GM23248 (cell line): ENCODE measurements around the gene TMEM106A. TPM values are rescaled to one million over a fixed set of nuclear protein-coding genes. Genes with fewer than 3 reads are reported as not detected.

Source experiments
- DNase-seq: peaks from one replicate; pipeline ENCODE4 v3.0.0-alpha.2; 2015
- H2AFZ ChIP-seq: fragments of 200-600 bp; sonication (generic); 2 replicates; pipeline ENCODE4 v1.6.1; 2016; ENCODE audit warnings: antibody characterized with exemption
- H3F3A ChIP-seq: fragments of 200-600 bp; sonication (generic); 2 replicates; pipeline ENCODE4 v1.6.1; 2016; ENCODE audit warnings: mild to moderate bottlenecking, antibody characterized with exemption, mixed run types; ENCODE audit not compliant: insufficient read depth
- H3K27ac ChIP-seq: fragments of 200-600 bp; sonication (generic); 2 replicates; pipeline ENCODE4 v1.5.1; 2016; ENCODE audit warnings: mild to moderate bottlenecking
- H3K27me3 ChIP-seq: fragments of 200-600 bp; sonication (generic); replicated peaks from 2 replicates; pipeline ENCODE4 v1.6.1; 2016; ENCODE audit warnings: mild to moderate bottlenecking; ENCODE audit not compliant: insufficient read depth
- H3K36me3 ChIP-seq: fragments of 200-600 bp; sonication (generic); 2 replicates; pipeline ENCODE4 v1.6.1; 2016; ENCODE audit warnings: low read depth, mild to moderate bottlenecking
- H3K4me1 ChIP-seq: fragments of 200-600 bp; sonication (generic); 2 replicates; pipeline ENCODE4 v1.6.1; 2016; ENCODE audit warnings: mild to moderate bottlenecking; ENCODE audit not compliant: insufficient read depth
- H3K4me2 ChIP-seq: fragments of 200-600 bp; sonication (generic); one replicate; pipeline ENCODE4 v1.6.1; 2016; ENCODE audit warnings: mild to moderate bottlenecking; ENCODE audit not compliant: unreplicated experiment
- H3K4me3 ChIP-seq: fragments of 200-600 bp; sonication (generic); 2 replicates; pipeline ENCODE4 v1.5.1; 2016; ENCODE audit warnings: mild to moderate bottlenecking
- H3K79me2 ChIP-seq: fragments of 200-600 bp; sonication (generic); 2 replicates; pipeline ENCODE4 v1.6.1; 2016; ENCODE audit warnings: mild to moderate bottlenecking; ENCODE audit not compliant: insufficient read depth
- H3K9ac ChIP-seq: fragments of 200-600 bp; sonication (generic); 2 replicates; pipeline ENCODE4 v1.6.1; 2016; ENCODE audit warnings: mild to moderate bottlenecking
- H3K9me2 ChIP-seq: fragments of 200-600 bp; sonication (generic); 2 replicates; pipeline ENCODE4 v1.6.1; 2016; ENCODE audit warnings: mixed run types, mild to moderate bottlenecking, moderate library complexity; ENCODE audit not compliant: insufficient read depth
- H3K9me3 ChIP-seq: fragments of 200-600 bp; sonication (generic); one replicate; pipeline ENCODE4 v1.6.1; 2017; ENCODE audit warnings: low read depth
- H4K20me1 ChIP-seq: fragments of 200-600 bp; sonication (generic); 2 replicates; pipeline ENCODE4 v1.6.0; 2016; ENCODE audit not compliant: insufficient read depth
- EZH2 ChIP-seq: fragments of 200-600 bp; sonication (generic); IDR thresholded peaks from 2 replicates; pipeline ENCODE4 v1.6.1; 2018; ENCODE audit warnings: antibody characterized with exemption, mild to moderate bottlenecking; ENCODE audit not compliant: insufficient read depth, poor library complexity, severe bottlenecking
- EZH2phosphoT487 ChIP-seq: fragments of 200-600 bp; sonication (generic); IDR thresholded peaks from 2 replicates; pipeline ENCODE4 v1.6.1; 2018; ENCODE audit warnings: antibody characterized with exemption, moderate library complexity, mild to moderate bottlenecking, low read depth; ENCODE audit not compliant: insufficient read depth
- WGBS, 2 experiments: methylation state at CpG; one replicate each; pipeline ENCODE4 v1.1.6; 2015 to 2017; ENCODE audit warnings: low lambda C conversion rate in 2 of 2, low coverage in 1 of 2; ENCODE audit errors: missing lambda C conversion rate in 2 of 2; 5-methylcytosine and 5-hydroxymethylcytosine counted together
- in situ Hi-C: fragments of 300-500 bp; cut with MboI; formaldehyde crosslinking; loops from 2 replicates; pipeline ENCODE4 v1.15.0; 2020
- polyA plus RNA-seq: library from polyadenylated mRNA; unstranded; fragments of >200 nt; fragmentation: Nextera tagmentation; extraction: Ambion mirVana; gene quantifications from 2 replicates; pipeline ENCODE4 v1.2.1, GENCODE V29; 2016
- total RNA-seq: library from RNA; depleted of rRNA; stranded (reverse); fragments of >200 nt; shearing (Covaris generic); gene quantifications from 2 replicates; pipeline ENCODE4 v1.2.3, GENCODE V29; 2014

The TMEM106A gene
- total and polyA plus RNA-seq, 2 experiments from 2014 or later, result 5.9 to 10.2 TPM

DNA sequence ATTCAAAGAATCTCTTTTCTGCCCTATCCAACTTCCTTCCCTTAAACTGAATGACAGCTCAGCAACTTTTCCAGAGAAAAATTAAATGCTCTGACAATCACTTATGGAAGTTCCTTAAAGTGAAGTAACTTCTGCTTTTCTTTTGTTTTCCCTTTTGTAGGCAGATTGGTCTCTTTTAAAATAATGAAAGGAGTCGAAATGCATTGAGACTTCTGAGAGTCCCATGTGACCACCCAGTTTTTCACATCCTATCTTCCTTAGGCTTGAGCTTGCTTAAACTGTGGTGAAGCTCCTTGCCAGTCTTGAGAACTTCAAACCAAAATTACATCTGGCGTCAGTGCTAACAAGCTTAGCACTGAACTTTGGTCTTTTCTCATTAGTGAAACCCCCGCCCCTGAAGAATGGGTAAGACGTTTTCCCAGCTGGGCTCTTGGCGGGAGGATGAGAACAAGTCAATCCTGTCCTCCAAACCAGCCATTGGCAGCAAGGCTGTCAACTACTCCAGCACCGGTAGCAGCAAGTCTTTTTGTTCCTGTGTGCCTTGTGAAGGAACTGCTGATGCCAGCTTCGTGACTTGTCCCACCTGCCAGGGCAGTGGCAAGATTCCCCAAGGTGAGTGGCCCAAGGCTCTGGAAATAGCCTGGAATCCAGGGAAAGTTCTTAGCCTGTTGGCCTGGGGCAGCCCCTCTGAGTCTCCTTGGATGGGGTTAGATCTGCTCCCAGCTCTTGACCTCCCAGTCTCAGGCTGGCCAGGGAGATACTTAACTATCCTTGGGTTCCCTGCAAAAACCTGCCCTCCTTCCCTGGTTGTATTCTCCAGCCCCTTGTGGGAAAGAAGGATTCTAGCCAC lies 1.2 kb downstream of the TMEM106A start:
- in situ Hi-C loops, result loop anchor here (10.0 kb wide), 1 partner anchor 102 kb away; no protein-coding TSS in a partner anchor
- peak overlapping the region; percentile 83 for H3K27ac ChIP-seq
- peak overlapping the region; percentile 75 for H3K4me3 ChIP-seq
- H3K9me3 ChIP-seq, result no peaks in the 10 kb centered on the region
- no peaks in the 10 kb centered on the region for H4K20me1 ChIP-seq
- H3K36me3 ChIP-seq, result peaks cover 15% of the 10 kb centered on the region
- peaks cover 24% of the 10 kb centered on the region for H3F3A ChIP-seq
- H3K4me2 ChIP-seq, result peak overlapping the region; percentile 79
- peaks cover 11% of the 10 kb centered on the region; the same call in 1 of the 2 replicates for H3K79me2 ChIP-seq
- peaks cover 27% of the 10 kb centered on the region for H3K4me1 ChIP-seq
- peak overlapping the region; percentile 76 for H2AFZ ChIP-seq
- H3K9me2 ChIP-seq, result no peaks in the 10 kb centered on the region
- H3K9ac ChIP-seq, result peak overlapping the region; percentile 85
- no peak for TF ChIP-seq EZH2phosphoT487
- no peak for TF ChIP-seq EZH2
- no peaks in the 10 kb centered on the region for H3K27me3 ChIP-seq
- WGBS, 2 experiments, result 37 to 39% methylated on average over 7 of the region's 7 CpGs
- DNase-seq, result peak; percentile 32

DNA sequence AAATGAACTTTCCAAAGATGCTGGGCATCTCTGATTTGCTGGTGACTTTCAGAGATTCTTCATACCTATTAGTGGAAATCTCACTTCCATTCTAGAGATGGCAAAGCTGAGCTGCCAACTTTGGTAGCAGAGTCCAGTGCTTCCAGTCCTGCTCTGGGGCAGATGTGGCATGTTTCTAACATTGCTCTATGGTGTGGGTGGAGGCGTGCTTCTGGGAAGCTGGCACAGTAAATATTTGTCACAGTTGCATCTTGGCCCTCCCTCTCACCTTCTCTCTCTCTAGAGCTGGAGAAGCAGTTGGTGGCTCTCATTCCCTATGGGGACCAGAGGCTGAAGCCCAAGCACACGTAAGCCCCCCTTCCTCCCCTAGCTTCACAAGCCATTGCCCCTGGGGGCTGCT lies 1.9 kb downstream of the TMEM106A start:
- 70 to 73% methylated on average over 2 of the region's 2 CpGs for WGBS, 2 experiments
- Histone ChIP-seq H3K27me3 (no peaks in the 10 kb centered on the region), H3K36me3 (peaks cover 12% of the 10 kb centered on the region), H2AFZ (no peak overlapping the region), H3K9me2 (no peaks in the 10 kb centered on the region), H3K4me2 (peak overlapping the region; percentile 79), H4K20me1 (no peaks in the 10 kb centered on the region), H3K79me2 (peaks cover 11% of the 10 kb centered on the region; the same call in 1 of the 2 replicates), H3K27ac (no peak overlapping the region), H3F3A (peaks cover 17% of the 10 kb centered on the region), H3K4me3 (no peak overlapping the region), H3K9me3 (no peaks in the 10 kb centered on the region), H3K4me1 (peaks cover 27% of the 10 kb centered on the region), H3K9ac (peak overlapping the region; percentile 85; the same call in 1 of the 2 replicates)
- in situ Hi-C loops, result loop anchor here (10.0 kb wide), 1 partner anchor 101 kb away; no protein-coding TSS in a partner anchor
- peak; percentile 55 for DNase-seq
- TF ChIP-seq EZH2phosphoT487, result no peak
- TF ChIP-seq EZH2, result no peak

DNA sequence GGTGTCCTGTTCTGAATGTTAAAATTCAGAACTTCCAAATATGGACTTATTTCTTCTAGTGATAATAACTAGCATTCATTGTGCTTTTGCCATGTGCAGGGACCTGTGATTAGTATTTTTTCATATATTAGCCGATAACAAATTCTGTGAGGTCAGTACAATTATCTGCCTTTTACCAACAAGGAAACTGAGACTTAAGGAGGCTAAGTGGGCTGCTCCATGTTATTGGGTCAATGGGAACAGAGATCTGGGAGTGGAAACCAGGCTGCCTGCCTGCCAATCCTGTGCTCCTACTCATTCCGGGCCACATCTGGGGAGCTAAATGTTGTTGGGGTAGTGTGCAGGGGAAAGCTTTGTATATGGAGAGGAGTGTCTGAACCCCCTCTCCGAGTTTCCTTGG lies 3.7 kb downstream of the TMEM106A start:
- Histone ChIP-seq H3K4me2 (no peak overlapping the region), H3K79me2 (peaks cover 11% of the 10 kb centered on the region; the same call in 1 of the 2 replicates), H3F3A (peaks cover 11% of the 10 kb centered on the region), H3K4me1 (peaks cover 27% of the 10 kb centered on the region), H2AFZ (no peak overlapping the region), H3K27ac (no peak overlapping the region), H3K9me3 (no peaks in the 10 kb centered on the region), H3K36me3 (peaks cover 6% of the 10 kb centered on the region; the same call in 1 of the 2 replicates), H3K4me3 (no peak overlapping the region), H4K20me1 (no peaks in the 10 kb centered on the region), H3K9ac (no peak overlapping the region), H3K9me2 (no peaks in the 10 kb centered on the region), H3K27me3 (no peaks in the 10 kb centered on the region)
- 100% methylated on average over 3 of the region's 3 CpGs for WGBS, 2 experiments
- in situ Hi-C loops, result loop anchor here (10.0 kb wide), 1 partner anchor 99 kb away; no protein-coding TSS in a partner anchor
- no peak for DNase-seq
- TF ChIP-seq EZH2 (no peak), EZH2phosphoT487 (no peak)

DNA sequence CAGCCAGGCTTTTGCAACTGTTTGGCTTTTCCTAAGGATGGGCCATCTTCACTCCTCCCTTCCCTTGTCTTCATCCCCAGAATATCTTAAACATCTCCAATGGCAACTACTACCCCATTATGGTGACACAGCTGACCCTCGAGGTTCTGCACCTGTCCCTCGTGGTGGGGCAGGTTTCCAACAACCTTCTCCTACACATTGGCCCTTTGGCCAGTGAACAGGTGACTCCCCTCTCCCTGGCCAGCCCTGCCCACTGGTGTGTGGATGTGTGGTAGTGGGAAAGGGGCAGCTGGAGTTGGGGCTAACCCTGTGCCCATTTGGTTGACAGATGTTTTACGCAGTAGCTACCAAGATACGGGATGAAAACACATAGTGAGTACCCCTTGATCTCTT lies 4.7 kb downstream of the TMEM106A start:
- in situ Hi-C loops, result loop anchor here (10.0 kb wide), 1 partner anchor 98 kb away; no protein-coding TSS in a partner anchor
- Histone ChIP-seq H3K9me2 (no peaks in the 10 kb centered on the region), H3F3A (peaks cover under 1% of the 10 kb centered on the region; the same call in 1 of the 2 replicates), H3K4me2 (no peak overlapping the region), H4K20me1 (no peaks in the 10 kb centered on the region), H3K4me3 (no peak overlapping the region), H3K27ac (no peak overlapping the region), H2AFZ (no peak overlapping the region), H3K36me3 (peaks cover 5% of the 10 kb centered on the region; the same call in 1 of the 2 replicates), H3K9me3 (no peaks in the 10 kb centered on the region), H3K79me2 (peaks cover 11% of the 10 kb centered on the region; the same call in 1 of the 2 replicates), H3K9ac (no peak overlapping the region), H3K27me3 (no peaks in the 10 kb centered on the region), H3K4me1 (peaks cover 18% of the 10 kb centered on the region)
- no peak for DNase-seq
- WGBS, 2 experiments, result 94 to 96% methylated on average over 4 of the region's 4 CpGs
- TF ChIP-seq EZH2phosphoT487 (no peak), EZH2 (no peak)
